HG03066 (cell line): Measurements from ENCODE around the gene AGXT2.
"Not testable (repeated sequence)": the region's sequence is repeated elsewhere in the genome, so short reads cannot be mapped to it uniquely, and the experiment has no call there.

Experiments used
- ATAC-seq: cut with Tn5 transposase; IDR thresholded peaks from one replicate; pipeline ENCODE4 v1.9.1; 2021; ENCODE audit warnings: low read depth; ENCODE audit not compliant: unreplicated experiment

AGXT2 gene

GRCh38 chr5:34978681-34979080 is 69.1 kb downstream of the AGXT2 start:
- ATAC-seq = no peak

- peak; percentile 90 for ATAC-seq
These were observed 69.7 kb downstream of the AGXT2 start for GRCh38 chr5:34977934-34978613.

- no peak for ATAC-seq
These were observed 71.4 kb downstream of the AGXT2 start for GRCh38 chr5:34976347-34976746.

- not testable (repeated sequence) for ATAC-seq
These were observed 76.1 kb downstream of the AGXT2 start for GRCh38 chr5:34971655-34972054.

- no peak for ATAC-seq
These were observed 77.2 kb downstream of the AGXT2 start for GRCh38 chr5:34970552-34970951.

GRCh38 chr5:34968258-34968657 is 79.5 kb downstream of the AGXT2 start:
- no peak for ATAC-seq

- no peak for ATAC-seq
These were observed 80.2 kb downstream of the AGXT2 start for GRCh38 chr5:34967540-34967939.

GRCh38 chr5:34959323-34959722 is 88.4 kb downstream of the AGXT2 start:
- peak; percentile 94 for ATAC-seq

GRCh38 chr5:34957857-34958690 is 89.7 kb downstream of the AGXT2 start:
- peak; percentile 41 for ATAC-seq

GRCh38 chr5:34957321-34957720 is 90.4 kb downstream of the AGXT2 start:
- no peak for ATAC-seq
